Activated CD4-positive, CD25-positive, alpha-beta regulatory T cell treated with anti-CD3 and anti-CD28 coated beads, Interleukin-2, amount 50 U/mL, for 72 hours (primary cell): ENCODE data around the gene AGAP3.
"Not testable (repeated sequence)": the region's sequence is repeated elsewhere in the genome, so short reads cannot be mapped to it uniquely, and the experiment has no call there.

Experiments used
- DNase-seq: peaks from one replicate; pipeline ENCODE4 v3.0.0; 2021

The AGAP3 gene

GRCh38 chr7:151085691-151086620 is at the start of gene AGAP3:
TSS of gene AGAP3 (plus strand) at chr7:151086475. CDS start at chr7:151086742, 267 bp downstream.
- peak; percentile 53 for DNase-seq

- peak; percentile 77 for DNase-seq
Observed at GRCh38 chr7:151038951-151039849, 47.1 kb upstream of the AGAP3 start.

- DNase-seq = no peak
Observed at GRCh38 chr7:151039850-151040548, 46.3 kb upstream of the AGAP3 start.

- DNase-seq = no peak
Observed at GRCh38 chr7:151040616-151041375, 45.5 kb upstream of the AGAP3 start.

- not testable (repeated sequence) for DNase-seq
Observed at GRCh38 chr7:151043449-151043848, 42.8 kb upstream of the AGAP3 start.

GRCh38 chr7:151043959-151044358 is 42.3 kb upstream of the AGAP3 start:
- no peak for DNase-seq

GRCh38 chr7:151045262-151045661 is 41.0 kb upstream of the AGAP3 start:
- no peak for DNase-seq

GRCh38 chr7:151045967-151046366 is 40.3 kb upstream of the AGAP3 start:
- DNase-seq = no peak

- DNase-seq = no peak
Observed at GRCh38 chr7:151046603-151047573, 39.4 kb upstream of the AGAP3 start.

- no peak for DNase-seq
Observed at GRCh38 chr7:151047976-151048815, 38.1 kb upstream of the AGAP3 start, which contains the start of gene ASIC3. TSS of gene ASIC3 (plus strand) at chr7:151048531. CDS start at chr7:151048886, 355 bp downstream.

GRCh38 chr7:151048911-151049463 is 37.3 kb upstream of the AGAP3 start:
- DNase-seq = no peak

- peak; percentile 50 for DNase-seq
Observed at GRCh38 chr7:151051108-151051507, 35.2 kb upstream of the AGAP3 start.

GRCh38 chr7:151053096-151053495 is 33.2 kb upstream of the AGAP3 start:
- no peak for DNase-seq

GRCh38 chr7:151053751-151054150 is 32.5 kb upstream of the AGAP3 start:
- no peak for DNase-seq

- DNase-seq = no peak
Observed at GRCh38 chr7:151056283-151056665, 30.0 kb upstream of the AGAP3 start.

- DNase-seq = no peak
Observed at GRCh38 chr7:151056666-151057505, 29.4 kb upstream of the AGAP3 start.

GRCh38 chr7:151057506-151057988 is 28.7 kb upstream of the AGAP3 start, which contains the start of gene CDK5:
TSS of gene CDK5 (minus strand) at chr7:151057897. CDS start at chr7:151057848, 49 bp downstream.
- no peak for DNase-seq
